K562 (cell line): ENCODE data around the gene ARL6IP4. TPM values are rescaled to one million over a fixed set of nuclear protein-coding genes. Genes with fewer than 3 reads are reported as not detected.

Experiments
- ATAC-seq: fragments of 200-7000 bp; cut with Tn5 transposase; 3 replicates; pipeline ENCODE4 v1.9.1; 2020; ENCODE audit warnings: moderate library complexity
- BruUV-seq: library from RNA; stranded (reverse); fragments of 400-500 nt; replicated peaks from 2 replicates; lab custom pipeline; 2021; lab: Mats Ljungman, UMichigan
- CTCF ChIA-PET: fragments of 300-600 bp; formaldehyde crosslinking; extraction: SDS; loops from one replicate; lab custom pipeline; 2021; ENCODE audit warnings: low intra/inter-chr PET ratio; lab: Yijun Ruan, JAX
- POLR2A ChIA-PET: fragments of 300-600, 350-650 bp; sonication (Branson Sonifier 250); formaldehyde crosslinking; extraction: SDS; loops from one replicate; lab custom pipeline; 2021; ENCODE audit warnings: antibody characterized with exemption, inconsistent platforms; lab: Yijun Ruan, JAX
- DNase-seq, 4 experiments: peaks; one replicate each; pipeline versions ENCODE4 v3.0.0 to v3.0.0-alpha.2; 2011 to 2018; ENCODE audit warnings: low spot score in 3 of 4, mixed read lengths in 3 of 4; ENCODE audit errors: extremely low read depth in 1 of 4
- FAIRE-seq: peaks from 2 replicates; lab custom pipeline; 2011; peaks lifted over from hg19 to GRCh38; lab: Jason Lieb, UNC
- H2AFZ ChIP-seq: 2 replicates; pipeline ENCODE4 v1.6.0; 2011; ENCODE audit warnings: low read depth, low read length, control low read depth, inconsistent platforms
- H3K27ac ChIP-seq: fragments of 200-600 bp; 3 replicates; pipeline ENCODE4 v1.8.0; 2011; ENCODE audit warnings: low read depth, mild to moderate bottlenecking, control low read depth, inconsistent platforms, low read length, moderate library complexity, mixed read lengths; ENCODE audit errors: extremely low read depth
- H3K27me3 ChIP-seq, 2 experiments: fragments of 300-600 bp in 1 of 2; 2 replicates in 1 of 2; 3 replicates in 1 of 2; pipeline versions ENCODE4 v1.6.0 to v1.8.0; 2011; ENCODE audit warnings: inconsistent platforms in 2 of 2, low read length in 2 of 2, mild to moderate bottlenecking in 1 of 2, mixed read lengths in 1 of 2, moderate library complexity in 1 of 2; ENCODE audit not compliant: control insufficient read depth in 2 of 2, insufficient read depth in 2 of 2
- H3K36me3 ChIP-seq: fragments of 300-600 bp; 3 replicates; pipeline ENCODE4 v1.8.0; 2011; ENCODE audit warnings: mild to moderate bottlenecking, low read length, inconsistent platforms; ENCODE audit not compliant: control insufficient read depth, insufficient read depth
- H3K4me1 ChIP-seq, 2 experiments: fragments of 200-600 bp in 1 of 2; replicated peaks in 1 of 2; 2 replicates in 1 of 2; 3 replicates in 1 of 2; pipeline versions ENCODE4 v1.5.1 to v1.8.0; 2011; ENCODE audit warnings: inconsistent platforms in 2 of 2, low read length in 2 of 2, mild to moderate bottlenecking in 1 of 2, mixed read lengths in 1 of 2, moderate library complexity in 1 of 2; ENCODE audit not compliant: control insufficient read depth in 2 of 2, insufficient read depth in 2 of 2
- H3K4me2 ChIP-seq: 2 replicates; pipeline ENCODE4 v1.6.1; 2011; ENCODE audit warnings: low read length, control low read depth, inconsistent platforms, mixed read lengths; ENCODE audit not compliant: insufficient read depth
- H3K4me3 ChIP-seq: fragments of 200-600 bp; sonication (generic), shearing (Covaris generic); 2 replicates; pipeline ENCODE4 v1.5.1; 2016; ENCODE audit warnings: control low read depth, inconsistent platforms
- H3K79me2 ChIP-seq: fragments of 200-600 bp; 3 replicates; pipeline ENCODE4 v1.8.0; 2011; ENCODE audit warnings: low read length, inconsistent platforms; ENCODE audit not compliant: control insufficient read depth, insufficient read depth
- H3K9ac ChIP-seq, 2 experiments: 2 replicates each; pipeline versions ENCODE4 v1.6.0 to v1.6.1; 2011; ENCODE audit warnings: low read depth in 2 of 2, low read length in 2 of 2, control low read depth in 1 of 2, inconsistent platforms in 1 of 2, mild to moderate bottlenecking in 1 of 2, mixed read lengths in 1 of 2; ENCODE audit not compliant: insufficient read depth in 1 of 2
- H3K9me1 ChIP-seq: one replicate; pipeline ENCODE4 v1.6.0; 2011; ENCODE audit warnings: inconsistent platforms, mild to moderate bottlenecking, low read length, moderate library complexity; ENCODE audit not compliant: control insufficient read depth, insufficient read depth
- H3K9me3 ChIP-seq: replicated peaks from 2 replicates; pipeline ENCODE4 v1.5.1; 2011; ENCODE audit warnings: low read depth, low read length, inconsistent platforms; ENCODE audit not compliant: control insufficient read depth, insufficient read depth
- H4K20me1 ChIP-seq: replicated peaks from 2 replicates; pipeline ENCODE4 v1.6.1; 2011; ENCODE audit warnings: low read length, inconsistent platforms, mixed read lengths; ENCODE audit not compliant: control insufficient read depth, insufficient read depth
- EGR1 ChIP-seq: fragments of 450-650 bp; conservative IDR thresholded peaks from 2 replicates; pipeline ENCODE4 v1.6.1; 2017; ENCODE audit warnings: mild to moderate bottlenecking
- GABPB1 ChIP-seq: sonication (generic); formaldehyde crosslinking; IDR thresholded peaks from 2 replicates; pipeline ENCODE4 v1.8.0; 2022; ENCODE audit warnings: mild to moderate bottlenecking, missing genetic modification reagents
- HMGN3 ChIP-seq: IDR thresholded peaks from 2 replicates; pipeline ENCODE4 v1.6.1; 2011; ENCODE audit warnings: borderline replicate concordance, low read depth, mild to moderate bottlenecking, mixed read lengths, low read length; ENCODE audit not compliant: insufficient read length; ENCODE audit errors: extremely low read depth
- KDM5B ChIP-seq: fragments of 200-600 bp; sonication (generic); IDR thresholded peaks from 2 replicates; pipeline ENCODE4 v1.6.1; 2012; ENCODE audit warnings: low read depth, mild to moderate bottlenecking, moderate library complexity, low read length, control low read depth, inconsistent platforms; ENCODE audit not compliant: insufficient replicate concordance
- KLF16 ChIP-seq: IDR thresholded peaks from 2 replicates; pipeline ENCODE4 v1.6.1; 2016; ENCODE audit warnings: antibody characterized with exemption
- RBM22 ChIP-seq: fragments of 200-400 bp; formaldehyde crosslinking; IDR thresholded peaks from 2 replicates; pipeline ENCODE4 v1.6.1; 2018; ENCODE audit warnings: low read length, low read depth; ENCODE audit not compliant: poor library complexity, severe bottlenecking
- ZNF316 ChIP-seq: fragments of 450-650 bp; IDR thresholded peaks from 2 replicates; pipeline ENCODE4 v1.6.1; 2016
- WGBS: fragments of 100-300 bp; shearing (Covaris generic); methylation state at CpG from one replicate; pipeline ENCODE4 v1.1.6; 2016; ENCODE audit warnings: low coverage, mixed read lengths; ENCODE audit not compliant: insufficient coverage; ENCODE audit errors: missing lambda C conversion rate; 5-methylcytosine and 5-hydroxymethylcytosine counted together
- in situ Hi-C: fragments of 300-500 bp; cut with MboI; formaldehyde crosslinking; loops from 4 replicates; pipeline ENCODE4 v1.15.0; 2018; ENCODE audit warnings: inconsistent platforms, mixed read lengths
- intact Hi-C: fragments of 100-400 bp; cut with micrococcal nuclease; formaldehyde crosslinking; loops from 2 replicates; pipeline ENCODE4 v1.14.2; 2022
- polyA plus RNA-seq, 8 experiments: library from polyadenylated mRNA; depleted of rRNA in 4 of 8; stranded (reverse) in 5 of 8; unstranded in 3 of 8; fragments of >200 nt; fragmentation: Nextera tagmentation in 2 of 8; fragmentation: Illumina TruSeq in 1 of 8; extraction: Ambion mirVana in 2 of 8; extraction: Trizol in 1 of 8; gene quantifications; 2 replicates each; pipeline versions ENCODE4 v1.2.1 to v1.2.3, GENCODE V29; 2011 to 2014; ENCODE audit warnings: inconsistent platforms in 1 of 8, missing spikeins in 1 of 8
- total RNA-seq, 7 experiments: library from RNA; depleted of rRNA in 6 of 7; stranded (reverse); fragments of >200 nt in 6 of 7; fragmentation: Illumina TruSeq in 2 of 7; extraction: Trizol in 2 of 7; gene quantifications; 2 replicates each; pipeline versions ENCODE4 v1.2.1 to v1.2.3, GENCODE V29; 2011 to 2021; ENCODE audit warnings: low replicate concordance in 1 of 7
- TF ChIP-seq, protein P1 (sequence below): sonication (generic); formaldehyde crosslinking; IDR thresholded peaks from 2 replicates; pipeline ENCODE4 v1.8.0; 2022; ENCODE audit warnings: missing genetic modification reagents, mild to moderate bottlenecking, moderate library complexity, borderline replicate concordance
- TF ChIP-seq, protein P2 (sequence below), 3 experiments: fragments of 200-800 bp in 1 of 3; fragments of 250-450 bp in 1 of 3; fragments of 450-650 bp in 1 of 3; sonication (Bioruptor Pico) in 1 of 3; sonication (Bioruptor generic) in 1 of 3; formaldehyde crosslinking in 1 of 3; IDR thresholded peaks; 2 replicates each; pipeline versions ENCODE4 v1.6.1 to v1.8.0; 2016 to 2022; ENCODE audit warnings: mild to moderate bottlenecking in 2 of 3, missing genetic modification characterization in 2 of 3, missing compliant biosample characterization in 1 of 3, moderate library complexity in 1 of 3
- TF ChIP-seq, protein P3 (sequence below): fragments of 450-650 bp; IDR thresholded peaks from 2 replicates; pipeline ENCODE4 v1.6.1; 2016
- TF ChIP-seq, protein P4 (sequence below), 2 experiments: IDR thresholded peaks; 2 replicates each; pipeline ENCODE4 v1.6.1; 2012; ENCODE audit warnings: improper control_type of control experiment in 2 of 2, low read depth in 2 of 2, low read length in 2 of 2, borderline replicate concordance in 1 of 2

ARL6IP4 gene
- total and polyA plus RNA-seq, 9 of the 15 experiments (the other 6 are each of a cell fraction or from before 2014, with no cell fraction given), result 2.4 to 255 (median 151) TPM

DNA sequence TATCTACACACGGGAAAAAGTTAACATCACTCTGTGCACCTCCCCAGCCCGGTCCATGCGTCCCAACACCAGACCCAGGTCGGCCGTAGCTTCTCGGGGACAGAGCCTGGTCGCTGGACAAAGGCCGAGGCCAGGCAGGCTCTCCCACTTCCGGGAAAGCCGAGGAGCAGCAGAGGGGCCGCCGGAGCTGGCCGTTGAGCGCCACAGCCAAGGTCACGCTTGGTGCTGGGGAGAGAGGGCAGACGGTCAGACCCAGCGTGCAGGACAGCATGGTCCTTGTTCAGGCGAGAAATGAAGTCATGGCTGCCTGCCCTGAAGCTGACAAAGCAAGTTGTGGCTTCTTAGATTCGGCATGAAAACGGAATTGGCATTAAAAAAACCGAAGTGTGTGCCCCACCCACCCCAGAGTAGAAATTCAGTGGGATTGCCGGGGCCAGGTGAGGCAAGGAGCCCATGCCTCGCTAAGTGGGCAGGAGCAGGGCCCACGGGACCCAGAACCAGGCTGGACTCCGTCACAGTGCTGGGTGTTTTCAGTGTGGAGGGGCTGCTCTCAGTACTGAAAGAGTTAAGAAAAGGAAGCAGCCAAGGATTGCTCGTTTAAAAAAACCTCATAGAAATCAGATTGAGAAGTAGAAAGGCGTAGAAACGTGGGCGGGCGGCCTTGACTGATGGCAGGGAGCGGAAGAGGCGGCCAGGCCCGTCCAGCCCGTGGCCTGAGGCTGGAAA, 4.3 kb downstream of the ARL6IP4 start:
- intact Hi-C loops, result loop anchor here (5.0 to 10.0 kb wide), 2 partner anchors 48 to 160 kb away; no protein-coding TSS in a partner anchor
- H3K9ac ChIP-seq, result peak overlapping the region; percentile 15 to 85; a peak in 3 of 4 replicates
- H3K9me1 ChIP-seq, result no peaks in the 10 kb centered on the region
- ChIA-PET CTCF (no interaction called here), POLR2A (interaction anchor here (0.7 to 4.0 kb wide), 4 partner anchors 9 to 247 kb away, joined by 3 to 22 read pairs (median 6); partner anchors contain the start of genes MPHOSPH9 and OGFOD2)
- H3K27ac ChIP-seq, result peak overlapping the region; percentile 67
- peak in 1 of 4 experiments; percentile 44 for DNase-seq
- H3K4me3 ChIP-seq, result no peak overlapping the region
- no TSS peak for BruUV-seq
- peaks cover 28 to 93% of the 10 kb centered on the region in 2 experiments for H3K4me1 ChIP-seq
- peaks cover 28% of the 10 kb centered on the region for H3K79me2 ChIP-seq
- FAIRE-seq, result peak; percentile 62
- H3K27me3 ChIP-seq, result no peaks in the 10 kb centered on the region
- in situ Hi-C loops, result no loop called here
- H4K20me1 ChIP-seq, result peaks cover 5% of the 10 kb centered on the region; the same call in 1 of the 2 replicates
- H2AFZ ChIP-seq, result peak overlapping the region; percentile 58
- ATAC-seq, result peak; percentile 1; the same call in 2 of the 3 replicates
- no peaks in the 10 kb centered on the region for H3K9me3 ChIP-seq
- peak overlapping the region; percentile 24; the same call in 1 of the 2 replicates for H3K4me2 ChIP-seq
- H3K36me3 ChIP-seq, result peaks cover 29% of the 10 kb centered on the region
- WGBS, result 42% methylated on average over 23 of the region's 34 CpGs
- TF ChIP-seq EGR1 (peak; percentile 84), HMGN3 (no peak), GABPB1 (peak; percentile 46; the same call in 1 of the 2 replicates), RBM22 (peak; percentile 27), ZNF316 (0 out of 2 replicates have a peak, but pooled peaks have one; percentile 2), KLF16 (no peak), KDM5B (peak; percentile 7)
- TF ChIP-seq, protein P1, sequence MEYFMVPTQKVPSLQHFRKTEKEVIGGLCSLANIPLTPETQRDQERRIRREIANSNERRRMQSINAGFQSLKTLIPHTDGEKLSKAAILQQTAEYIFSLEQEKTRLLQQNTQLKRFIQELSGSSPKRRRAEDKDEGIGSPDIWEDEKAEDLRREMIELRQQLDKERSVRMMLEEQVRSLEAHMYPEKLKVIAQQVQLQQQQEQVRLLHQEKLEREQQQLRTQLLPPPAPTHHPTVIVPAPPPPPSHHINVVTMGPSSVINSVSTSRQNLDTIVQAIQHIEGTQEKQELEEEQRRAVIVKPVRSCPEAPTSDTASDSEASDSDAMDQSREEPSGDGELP (CRISPR knock-in tag), result 0 out of 2 replicates have a peak, but pooled peaks have one; percentile 10
- TF ChIP-seq, protein P2, sequence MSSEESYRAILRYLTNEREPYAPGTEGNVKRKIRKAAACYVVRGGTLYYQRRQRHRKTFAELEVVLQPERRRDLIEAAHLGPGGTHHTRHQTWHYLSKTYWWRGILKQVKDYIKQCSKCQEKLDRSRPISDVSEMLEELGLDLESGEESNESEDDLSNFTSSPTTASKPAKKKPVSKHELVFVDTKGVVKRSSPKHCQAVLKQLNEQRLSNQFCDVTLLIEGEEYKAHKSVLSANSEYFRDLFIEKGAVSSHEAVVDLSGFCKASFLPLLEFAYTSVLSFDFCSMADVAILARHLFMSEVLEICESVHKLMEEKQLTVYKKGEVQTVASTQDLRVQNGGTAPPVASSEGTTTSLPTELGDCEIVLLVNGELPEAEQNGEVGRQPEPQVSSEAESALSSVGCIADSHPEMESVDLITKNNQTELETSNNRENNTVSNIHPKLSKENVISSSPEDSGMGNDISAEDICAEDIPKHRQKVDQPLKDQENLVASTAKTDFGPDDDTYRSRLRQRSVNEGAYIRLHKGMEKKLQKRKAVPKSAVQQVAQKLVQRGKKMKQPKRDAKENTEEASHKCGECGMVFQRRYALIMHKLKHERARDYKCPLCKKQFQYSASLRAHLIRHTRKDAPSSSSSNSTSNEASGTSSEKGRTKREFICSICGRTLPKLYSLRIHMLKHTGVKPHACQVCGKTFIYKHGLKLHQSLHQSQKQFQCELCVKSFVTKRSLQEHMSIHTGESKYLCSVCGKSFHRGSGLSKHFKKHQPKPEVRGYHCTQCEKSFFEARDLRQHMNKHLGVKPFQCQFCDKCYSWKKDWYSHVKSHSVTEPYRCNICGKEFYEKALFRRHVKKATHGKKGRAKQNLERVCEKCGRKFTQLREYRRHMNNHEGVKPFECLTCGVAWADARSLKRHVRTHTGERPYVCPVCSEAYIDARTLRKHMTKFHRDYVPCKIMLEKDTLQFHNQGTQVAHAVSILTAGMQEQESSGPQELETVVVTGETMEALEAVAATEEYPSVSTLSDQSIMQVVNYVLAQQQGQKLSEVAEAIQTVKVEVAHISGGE (CRISPR knock-in tag; IDR thresholded peaks at IDR 0.05), result peak in 1 of 3 experiments; percentile 24; a peak in 1 of 6 replicates
- TF ChIP-seq, protein P3, sequence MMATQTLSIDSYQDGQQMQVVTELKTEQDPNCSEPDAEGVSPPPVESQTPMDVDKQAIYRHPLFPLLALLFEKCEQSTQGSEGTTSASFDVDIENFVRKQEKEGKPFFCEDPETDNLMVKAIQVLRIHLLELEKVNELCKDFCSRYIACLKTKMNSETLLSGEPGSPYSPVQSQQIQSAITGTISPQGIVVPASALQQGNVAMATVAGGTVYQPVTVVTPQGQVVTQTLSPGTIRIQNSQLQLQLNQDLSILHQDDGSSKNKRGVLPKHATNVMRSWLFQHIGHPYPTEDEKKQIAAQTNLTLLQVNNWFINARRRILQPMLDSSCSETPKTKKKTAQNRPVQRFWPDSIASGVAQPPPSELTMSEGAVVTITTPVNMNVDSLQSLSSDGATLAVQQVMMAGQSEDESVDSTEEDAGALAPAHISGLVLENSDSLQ, result peak; percentile 60; the same call in 1 of the 2 replicates
- TF ChIP-seq, protein P4, sequence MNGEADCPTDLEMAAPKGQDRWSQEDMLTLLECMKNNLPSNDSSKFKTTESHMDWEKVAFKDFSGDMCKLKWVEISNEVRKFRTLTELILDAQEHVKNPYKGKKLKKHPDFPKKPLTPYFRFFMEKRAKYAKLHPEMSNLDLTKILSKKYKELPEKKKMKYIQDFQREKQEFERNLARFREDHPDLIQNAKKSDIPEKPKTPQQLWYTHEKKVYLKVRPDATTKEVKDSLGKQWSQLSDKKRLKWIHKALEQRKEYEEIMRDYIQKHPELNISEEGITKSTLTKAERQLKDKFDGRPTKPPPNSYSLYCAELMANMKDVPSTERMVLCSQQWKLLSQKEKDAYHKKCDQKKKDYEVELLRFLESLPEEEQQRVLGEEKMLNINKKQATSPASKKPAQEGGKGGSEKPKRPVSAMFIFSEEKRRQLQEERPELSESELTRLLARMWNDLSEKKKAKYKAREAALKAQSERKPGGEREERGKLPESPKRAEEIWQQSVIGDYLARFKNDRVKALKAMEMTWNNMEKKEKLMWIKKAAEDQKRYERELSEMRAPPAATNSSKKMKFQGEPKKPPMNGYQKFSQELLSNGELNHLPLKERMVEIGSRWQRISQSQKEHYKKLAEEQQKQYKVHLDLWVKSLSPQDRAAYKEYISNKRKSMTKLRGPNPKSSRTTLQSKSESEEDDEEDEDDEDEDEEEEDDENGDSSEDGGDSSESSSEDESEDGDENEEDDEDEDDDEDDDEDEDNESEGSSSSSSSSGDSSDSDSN (IDR thresholded peaks at IDR 0.05; ENCODE audit: borderline replicate concordance in 1 of 2, low read depth in 2 of 2, low read length in 2 of 2), result 0 out of 4 replicates have a peak, but pooled peaks of 1 of the 2 experiments have one; percentile 51
